IMR-90 (cell line): ENCODE data around the gene DET1. TPM values are rescaled to one million over a fixed set of nuclear protein-coding genes. Genes with fewer than 3 reads are reported as not detected.

Experiments used
- ATAC-seq: fragments of 200-7000 bp; cut with Tn5 transposase; 2 replicates; pipeline ENCODE4 v1.9.1; 2020; ENCODE audit warnings: low read depth, mild to moderate bottlenecking, moderate library complexity
- BruUV-seq: library from RNA; stranded (reverse); fragments of 400-500 nt; replicated peaks from 2 replicates; lab custom pipeline; 2021; lab: Mats Ljungman, UMichigan
- CTCF ChIA-PET: fragments of 300-600 bp; formaldehyde crosslinking; extraction: SDS; loops from one replicate; lab custom pipeline; 2021; ENCODE audit warnings: antibody characterized with exemption; lab: Yijun Ruan, JAX
- POLR2A ChIA-PET: fragments of 300-600 bp; sonication (Branson Sonifier 250); formaldehyde crosslinking; loops from one replicate; lab custom pipeline; 2022; ENCODE audit warnings: antibody characterized with exemption; ENCODE audit not compliant: unreplicated experiment; lab: Charles Lee
- DNase-seq: peaks from one replicate; pipeline ENCODE4 v3.0.0; 2013
- H2AFZ ChIP-seq: replicated peaks from 2 replicates; pipeline ENCODE3; 2013; ENCODE audit warnings: low read length, mild to moderate bottlenecking; ENCODE audit not compliant: poor library complexity
- H2AK5ac ChIP-seq: 2 replicates; pipeline ENCODE4 v1.6.1; 2013; ENCODE audit warnings: low read depth, low read length, inconsistent platforms
- H2AK9ac ChIP-seq: replicated peaks from 2 replicates; pipeline ENCODE3; 2013; ENCODE audit warnings: mild to moderate bottlenecking, low read depth, low read length, moderate library complexity; ENCODE audit not compliant: poor library complexity
- H2BK120ac ChIP-seq: 2 replicates; pipeline ENCODE4 v1.6.1; 2013; ENCODE audit warnings: low read depth, low read length, inconsistent platforms
- H2BK15ac ChIP-seq: 3 replicates; pipeline ENCODE4 v1.6.1; 2013; ENCODE audit warnings: low read depth, low read length, inconsistent platforms
- H2BK20ac ChIP-seq: 2 replicates; pipeline ENCODE4 v1.6.1; 2013; ENCODE audit warnings: low read depth, mild to moderate bottlenecking, inconsistent platforms, low read length, moderate library complexity
- H2BK5ac ChIP-seq: 2 replicates; pipeline ENCODE4 v1.6.1; 2013; ENCODE audit warnings: mild to moderate bottlenecking, low read depth, low read length, inconsistent platforms; ENCODE audit not compliant: poor library complexity, severe bottlenecking
- H3K14ac ChIP-seq: replicated peaks from 2 replicates; pipeline ENCODE4 v1.6.1; 2013; ENCODE audit warnings: low read depth, low read length, inconsistent platforms
- H3K18ac ChIP-seq: 2 replicates; pipeline ENCODE4 v1.6.1; 2013; ENCODE audit warnings: low read depth, low read length, control low read depth
- H3K23ac ChIP-seq: 2 replicates; pipeline ENCODE4 v1.6.1; 2013; ENCODE audit warnings: low read depth, low read length, inconsistent platforms
- H3K27ac ChIP-seq: 2 replicates; pipeline ENCODE4 v1.5.1; 2013; ENCODE audit warnings: mild to moderate bottlenecking, control low read depth, low read length; ENCODE audit not compliant: insufficient read depth
- H3K27me3 ChIP-seq: 2 replicates; pipeline ENCODE4 v1.6.1; 2013; ENCODE audit warnings: low read length; ENCODE audit not compliant: control insufficient read depth, insufficient read depth
- H3K36me3 ChIP-seq: 2 replicates; pipeline ENCODE4 v1.6.1; 2013; ENCODE audit warnings: low read length, mixed read lengths; ENCODE audit not compliant: control insufficient read depth, insufficient read depth
- H3K4ac ChIP-seq: 2 replicates; pipeline ENCODE4 v1.6.1; 2013; ENCODE audit warnings: low read depth, low read length, inconsistent platforms
- H3K4me1 ChIP-seq: 2 replicates; pipeline ENCODE4 v1.6.1; 2013; ENCODE audit warnings: low read length, mixed read lengths; ENCODE audit not compliant: control insufficient read depth, insufficient read depth
- H3K4me2 ChIP-seq: 2 replicates; pipeline ENCODE4 v1.6.1; 2013; ENCODE audit warnings: low read depth, mild to moderate bottlenecking, control low read depth, low read length, moderate library complexity
- H3K4me3 ChIP-seq: 2 replicates; pipeline ENCODE4 v1.5.1; 2013; ENCODE audit warnings: low read depth, mild to moderate bottlenecking, control low read depth, low read length, moderate library complexity; ENCODE audit not compliant: insufficient read depth
- H3K56ac ChIP-seq: 2 replicates; pipeline ENCODE4 v1.6.1; 2013; ENCODE audit warnings: low read length, inconsistent platforms; ENCODE audit not compliant: insufficient read depth; ENCODE audit errors: extremely low read depth
- H3K79me1 ChIP-seq, 2 experiments: 2 replicates each; pipeline ENCODE4 v1.6.1; 2013; ENCODE audit warnings: low read length in 2 of 2, inconsistent platforms in 1 of 2, low read depth in 1 of 2
- H3K9ac ChIP-seq: 2 replicates; pipeline ENCODE4 v1.6.1; 2013; ENCODE audit warnings: low read depth, low read length, control low read depth
- H3K9me1 ChIP-seq: 2 replicates; pipeline ENCODE4 v1.6.1; 2013; ENCODE audit warnings: low read length, inconsistent platforms; ENCODE audit not compliant: insufficient read depth
- H3K9me3 ChIP-seq: 2 replicates; pipeline ENCODE4 v1.6.1; 2013; ENCODE audit warnings: low read length; ENCODE audit not compliant: control insufficient read depth, insufficient read depth
- H4K20me1 ChIP-seq: 2 replicates; pipeline ENCODE4 v1.6.1; 2013; ENCODE audit warnings: low read length, inconsistent platforms; ENCODE audit not compliant: insufficient read depth
- H4K5ac ChIP-seq: 2 replicates; pipeline ENCODE4 v1.6.1; 2013; ENCODE audit warnings: mild to moderate bottlenecking, low read depth, low read length, control low read depth
- H4K8ac ChIP-seq, 2 experiments: 2 replicates each; pipeline ENCODE4 v1.6.1; 2013; ENCODE audit warnings: low read depth in 2 of 2, low read length in 2 of 2, control low read depth in 1 of 2, inconsistent platforms in 1 of 2
- H4K91ac ChIP-seq: 2 replicates; pipeline ENCODE4 v1.6.1; 2013; ENCODE audit warnings: low read depth, low read length, inconsistent platforms; ENCODE audit not compliant: insufficient read depth
- FOS ChIP-seq: fragments of 150-350 bp; IDR thresholded peaks from 2 replicates; pipeline ENCODE4 v1.6.1; 2016; ENCODE audit warnings: low read depth, low read length
- SMC3 ChIP-seq: fragments of 150-350 bp; IDR thresholded peaks from 2 replicates; pipeline ENCODE4 v1.6.1; 2016; ENCODE audit warnings: low read depth, mild to moderate bottlenecking, antibody characterized with exemption, low read length, moderate library complexity
- WGBS, 2 experiments: methylation state at CpG; one replicate each; pipeline versions ENCODE4 v1.1.5 to v1.1.7; 2013; ENCODE audit warnings: missing lambda C conversion rate in 2 of 2; ENCODE audit not compliant: insufficient read length in 1 of 2; ENCODE audit errors: extremely low coverage in 2 of 2; 5-methylcytosine and 5-hydroxymethylcytosine counted together
- dilution Hi-C: fragments of 300-500 bp; cut with HindIII; formaldehyde crosslinking; loops from one replicate; pipeline ENCODE4 v1.14.3; 2018; ENCODE audit warnings: low sequenced_read_pairs; ENCODE audit not compliant: unreplicated experiment
- in situ Hi-C: fragments of 300-500 bp; cut with MboI; formaldehyde crosslinking; loops from 3 replicates; pipeline ENCODE4 v1.14.3; 2019; ENCODE audit warnings: low sequenced_read_pairs, inconsistent platforms, mixed read lengths
- intact Hi-C: fragments of 100-400 bp; cut with micrococcal nuclease; formaldehyde crosslinking; loops from 2 replicates; pipeline ENCODE4 v1.10.0; 2022
- polyA plus RNA-seq, 3 experiments: library from polyadenylated mRNA; depleted of rRNA; stranded (reverse); fragments of >200 nt; gene quantifications; 2 replicates each; pipeline ENCODE4 v1.2.3, GENCODE V29; 2012; ENCODE audit warnings: low replicate concordance in 1 of 3
- total RNA-seq: library from RNA; depleted of rRNA; stranded (reverse); fragments of >200 nt; gene quantifications from 2 replicates; pipeline ENCODE4 v1.2.3, GENCODE V29; 2012

The DET1 gene
- total and polyA plus RNA-seq, 2 of the 4 experiments (the other 2 are of a cell fraction) = 5.6 to 9.1 TPM

- peaks cover 0 to 7% of the 10 kb centered on the region in 2 experiments; a peak in 1 of 4 replicates for H3K79me1 ChIP-seq
- peak; percentile 64 for DNase-seq
- POLR2A ChIA-PET = no interaction called here
- H2BK15ac ChIP-seq = no peak overlapping the region
- peak overlapping the region; percentile 77; the same call in 1 of the 2 replicates for H3K4me2 ChIP-seq
- dilution Hi-C loops (no loop called here), intact Hi-C loops (no loop called here), in situ Hi-C loops (no loop called here)
- no peak overlapping the region for H2AFZ ChIP-seq
- H3K4me3 ChIP-seq = no peak overlapping the region
- no CpG with 5 or more reads among the region's 5 CpGs for WGBS, 2 experiments
- no peaks in the 10 kb centered on the region for H3K27me3 ChIP-seq
- H3K9me3 ChIP-seq = no peaks in the 10 kb centered on the region
- no peak overlapping the region for H2AK9ac ChIP-seq
- H4K20me1 ChIP-seq = no peaks in the 10 kb centered on the region
- H3K4me1 ChIP-seq = peaks cover 9% of the 10 kb centered on the region
- no peak overlapping the region for H4K91ac ChIP-seq
- H3K27ac ChIP-seq = no peak overlapping the region
- TF ChIP-seq SMC3 = no peak
- TF ChIP-seq FOS = peak; percentile 66; the same call in 1 of the 2 replicates
- no peak overlapping the region for H3K23ac ChIP-seq
- no TSS peak for BruUV-seq
- peaks cover 6% of the 10 kb centered on the region; the same call in 1 of the 2 replicates for H3K9me1 ChIP-seq
- H3K9ac ChIP-seq = no peak overlapping the region
- H3K14ac ChIP-seq = no peak overlapping the region
- H3K18ac ChIP-seq = no peak overlapping the region
- H3K4ac ChIP-seq = no peak overlapping the region
- H4K5ac ChIP-seq = no peak overlapping the region
- CTCF ChIA-PET = no interaction called here
- no peak overlapping the region for H2AK5ac ChIP-seq
- H4K8ac ChIP-seq = no peak overlapping the region
- ATAC-seq = peak; percentile 78
- peak overlapping the region; percentile 63 for H2BK5ac ChIP-seq
- no peak overlapping the region for H2BK120ac ChIP-seq
- no peak overlapping the region for H2BK20ac ChIP-seq
- no peak overlapping the region for H3K56ac ChIP-seq
- peaks cover 12% of the 10 kb centered on the region for H3K36me3 ChIP-seq
Observed at GRCh38 chr15:88513195-88513594, 33.3 kb downstream of the DET1 start.
